Liver (tissue), 9 donors: Measurements from ENCODE around the gene PDK3. TPM values are rescaled to one million over a fixed set of nuclear protein-coding genes. Genes with fewer than 3 reads are reported as not detected.

Experiments
- DNase-seq: peaks from one replicate; pipeline ENCODE4 v3.0.0-alpha.2; 2017; ENCODE audit warnings: low spot score
- H3K27ac ChIP-seq, 2 donors: one replicate each; pipeline ENCODE4 v1.7.0; 2013; ENCODE audit warnings: inconsistent platforms in 2 of 2, low read length in 2 of 2, control low read depth in 1 of 2, low read depth in 1 of 2, mild to moderate bottlenecking in 1 of 2
- H3K27me3 ChIP-seq, 4 donors: one replicate each; pipeline versions ENCODE4 v1.6.1 to v1.7.0; 2013; ENCODE audit warnings: low read length in 3 of 4, inconsistent platforms in 1 of 4, mild to moderate bottlenecking in 1 of 4, moderate library complexity in 1 of 4; ENCODE audit not compliant: control insufficient read depth in 4 of 4, insufficient read depth in 4 of 4
- H3K36me3 ChIP-seq, 4 donors: one replicate each; pipeline versions ENCODE4 v1.6.1 to v1.7.0; 2013; ENCODE audit warnings: low read length in 3 of 4, mild to moderate bottlenecking in 3 of 4, low read depth in 1 of 4, moderate library complexity in 1 of 4; ENCODE audit not compliant: control insufficient read depth in 4 of 4, insufficient read depth in 3 of 4
- H3K4me1 ChIP-seq, 4 donors: one replicate each; pipeline versions ENCODE4 v1.6.1 to v1.7.0; 2013; ENCODE audit warnings: low read length in 3 of 4, mild to moderate bottlenecking in 3 of 4, moderate library complexity in 1 of 4; ENCODE audit not compliant: control insufficient read depth in 4 of 4, insufficient read depth in 4 of 4
- H3K4me3 ChIP-seq, 3 donors: one replicate each; pipeline versions ENCODE4 v1.6.1 to v1.7.0; 2013; ENCODE audit warnings: low read length in 3 of 3, control low read depth in 1 of 3, low read depth in 1 of 3, mild to moderate bottlenecking in 1 of 3
- H3K9ac ChIP-seq, 2 donors: one replicate each; pipeline ENCODE4 v1.7.0; 2013; ENCODE audit warnings: low read length in 2 of 2, mild to moderate bottlenecking in 2 of 2, moderate library complexity in 2 of 2, control low read depth in 1 of 2, low read depth in 1 of 2
- H3K9me3 ChIP-seq, 4 donors: one replicate each; pipeline versions ENCODE4 v1.6.1 to v1.7.0; 2013; ENCODE audit warnings: low read length in 3 of 4; ENCODE audit not compliant: control insufficient read depth in 4 of 4
- EGR1 ChIP-seq, 2 donors: IDR thresholded peaks; 2 replicates each; pipeline ENCODE4 v1.6.1; 2016 to 2018; ENCODE audit warnings: antibody characterized with exemption in 2 of 2, low read depth in 2 of 2
- FOXA1 ChIP-seq: IDR thresholded peaks from 2 replicates; pipeline ENCODE4 v1.6.1; 2016; ENCODE audit warnings: antibody characterized with exemption
- FOXA2 ChIP-seq: IDR thresholded peaks from 2 replicates; pipeline ENCODE4 v1.6.1; 2016; ENCODE audit warnings: antibody characterized with exemption
- GABPA ChIP-seq, 2 donors: IDR thresholded peaks in 1 of 2; conservative IDR thresholded peaks in 1 of 2; 2 replicates each; pipeline ENCODE4 v1.6.1; 2016; ENCODE audit warnings: antibody characterized with exemption in 2 of 2, mild to moderate bottlenecking in 1 of 2, moderate library complexity in 1 of 2
- HNF4A ChIP-seq, 2 donors: conservative IDR thresholded peaks; 2 replicates each; pipeline ENCODE4 v1.6.1; 2016; ENCODE audit warnings: antibody characterized with exemption in 2 of 2, mild to moderate bottlenecking in 2 of 2
- HNF4G ChIP-seq: IDR thresholded peaks from 2 replicates; pipeline ENCODE4 v1.6.1; 2016; ENCODE audit warnings: antibody characterized with exemption
- JUND ChIP-seq, 2 donors: IDR thresholded peaks; 2 replicates each; pipeline ENCODE4 v1.6.1; 2016; ENCODE audit warnings: antibody characterized with exemption in 2 of 2
- NR2F2 ChIP-seq: IDR thresholded peaks from 2 replicates; pipeline ENCODE4 v1.6.1; 2016; ENCODE audit warnings: antibody characterized with exemption
- RAD21 ChIP-seq, 2 donors: IDR thresholded peaks; 2 replicates each; pipeline ENCODE4 v1.6.1; 2016; ENCODE audit warnings: antibody characterized with exemption in 2 of 2, mild to moderate bottlenecking in 2 of 2
- RXRA ChIP-seq, 2 donors: IDR thresholded peaks; 2 replicates each; pipeline ENCODE4 v1.6.1; 2017 to 2018; ENCODE audit warnings: antibody characterized with exemption in 2 of 2, mild to moderate bottlenecking in 1 of 2
- TAF1 ChIP-seq: conservative IDR thresholded peaks from 2 replicates; pipeline ENCODE4 v1.6.1; 2016; ENCODE audit warnings: antibody characterized with exemption, mild to moderate bottlenecking
- YY1 ChIP-seq: IDR thresholded peaks from 2 replicates; pipeline ENCODE4 v1.6.1; 2016; ENCODE audit warnings: antibody characterized with exemption, mild to moderate bottlenecking
- WGBS: extraction: QIAGEN DNeasy Blood & Tissue Kit; methylation state at CpG from one replicate; pipeline ENCODE4 v1.1.7; 2013; 5-methylcytosine and 5-hydroxymethylcytosine counted together
- polyA plus RNA-seq, 2 donors: library from polyadenylated mRNA; stranded (reverse) in 1 of 2; unstranded in 1 of 2; fragments of 200-250 nt in 1 of 2; fragments of >200 nt in 1 of 2; fragmentation: Nextera tagmentation in 1 of 2; extraction: Ambion mirVana in 1 of 2; gene quantifications; one replicate each; pipeline versions ENCODE4 v1.2.1 to v1.2.3, GENCODE V29; 2013 to 2015
- total RNA-seq, 2 donors: library from RNA; depleted of rRNA; stranded (reverse); fragments of >200 nt; gene quantifications; one replicate each; pipeline ENCODE4 v1.2.3, GENCODE V29; 2014
- TF ChIP-seq, protein P1 (sequence below): fragments of 150-350 bp; IDR thresholded peaks from 2 replicates; pipeline ENCODE4 v1.5.1; 2017; ENCODE audit warnings: improper control_type of control experiment, low read depth, low read length; ENCODE audit not compliant: missing input control
- TF ChIP-seq, protein P2 (sequence below): IDR thresholded peaks from 2 replicates; pipeline ENCODE4 v1.6.1; 2016; ENCODE audit warnings: antibody characterized with exemption, mild to moderate bottlenecking
- TF ChIP-seq, protein P3 (sequence below): IDR thresholded peaks from 2 replicates; pipeline ENCODE4 v1.6.1; 2016; ENCODE audit warnings: antibody characterized with exemption
- TF ChIP-seq, protein P4 (sequence below): IDR thresholded peaks from 2 replicates; pipeline ENCODE4 v1.6.1; 2016; ENCODE audit warnings: antibody characterized with exemption
- donor health status: healthy.
- donor health status: healthy.
- donor health status: healthy.
- donor health status: healthy.
- donor health status: healthy.

Gene PDK3
- total and polyA plus RNA-seq, 4 donors, result 6.0 to 14.0 (median 13.5) TPM

DNA sequence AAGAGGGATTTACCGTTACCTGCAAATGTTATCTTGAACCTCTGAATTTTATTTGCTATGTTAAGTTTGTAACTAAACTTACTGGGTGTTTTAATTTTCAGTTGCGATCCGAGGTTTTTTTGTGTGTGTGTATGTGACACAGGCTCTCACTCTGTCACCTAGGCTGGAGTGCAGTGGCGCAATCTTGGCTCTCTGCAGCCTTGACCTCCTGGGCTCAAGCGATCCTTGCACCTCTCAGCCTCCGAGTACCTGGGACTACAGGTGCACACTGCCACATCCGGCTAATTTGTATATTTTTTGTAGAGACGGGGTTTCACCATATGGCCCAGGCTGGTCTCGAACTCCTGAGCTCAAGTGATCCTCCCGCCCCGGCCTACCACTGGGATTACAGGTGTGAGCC, 18.5 kb downstream of the PDK3 start:
- TF ChIP-seq FOXA2, result no peak
- TF ChIP-seq RAD21 (IDR thresholded peaks at IDR 0.05), result no peak
- TF ChIP-seq, protein P1, sequence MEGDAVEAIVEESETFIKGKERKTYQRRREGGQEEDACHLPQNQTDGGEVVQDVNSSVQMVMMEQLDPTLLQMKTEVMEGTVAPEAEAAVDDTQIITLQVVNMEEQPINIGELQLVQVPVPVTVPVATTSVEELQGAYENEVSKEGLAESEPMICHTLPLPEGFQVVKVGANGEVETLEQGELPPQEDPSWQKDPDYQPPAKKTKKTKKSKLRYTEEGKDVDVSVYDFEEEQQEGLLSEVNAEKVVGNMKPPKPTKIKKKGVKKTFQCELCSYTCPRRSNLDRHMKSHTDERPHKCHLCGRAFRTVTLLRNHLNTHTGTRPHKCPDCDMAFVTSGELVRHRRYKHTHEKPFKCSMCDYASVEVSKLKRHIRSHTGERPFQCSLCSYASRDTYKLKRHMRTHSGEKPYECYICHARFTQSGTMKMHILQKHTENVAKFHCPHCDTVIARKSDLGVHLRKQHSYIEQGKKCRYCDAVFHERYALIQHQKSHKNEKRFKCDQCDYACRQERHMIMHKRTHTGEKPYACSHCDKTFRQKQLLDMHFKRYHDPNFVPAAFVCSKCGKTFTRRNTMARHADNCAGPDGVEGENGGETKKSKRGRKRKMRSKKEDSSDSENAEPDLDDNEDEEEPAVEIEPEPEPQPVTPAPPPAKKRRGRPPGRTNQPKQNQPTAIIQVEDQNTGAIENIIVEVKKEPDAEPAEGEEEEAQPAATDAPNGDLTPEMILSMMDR, result no peak
- TF ChIP-seq TAF1, result no peak
- TF ChIP-seq RXRA (IDR thresholded peaks at IDR 0.05), result no peak
- TF ChIP-seq, protein P2, sequence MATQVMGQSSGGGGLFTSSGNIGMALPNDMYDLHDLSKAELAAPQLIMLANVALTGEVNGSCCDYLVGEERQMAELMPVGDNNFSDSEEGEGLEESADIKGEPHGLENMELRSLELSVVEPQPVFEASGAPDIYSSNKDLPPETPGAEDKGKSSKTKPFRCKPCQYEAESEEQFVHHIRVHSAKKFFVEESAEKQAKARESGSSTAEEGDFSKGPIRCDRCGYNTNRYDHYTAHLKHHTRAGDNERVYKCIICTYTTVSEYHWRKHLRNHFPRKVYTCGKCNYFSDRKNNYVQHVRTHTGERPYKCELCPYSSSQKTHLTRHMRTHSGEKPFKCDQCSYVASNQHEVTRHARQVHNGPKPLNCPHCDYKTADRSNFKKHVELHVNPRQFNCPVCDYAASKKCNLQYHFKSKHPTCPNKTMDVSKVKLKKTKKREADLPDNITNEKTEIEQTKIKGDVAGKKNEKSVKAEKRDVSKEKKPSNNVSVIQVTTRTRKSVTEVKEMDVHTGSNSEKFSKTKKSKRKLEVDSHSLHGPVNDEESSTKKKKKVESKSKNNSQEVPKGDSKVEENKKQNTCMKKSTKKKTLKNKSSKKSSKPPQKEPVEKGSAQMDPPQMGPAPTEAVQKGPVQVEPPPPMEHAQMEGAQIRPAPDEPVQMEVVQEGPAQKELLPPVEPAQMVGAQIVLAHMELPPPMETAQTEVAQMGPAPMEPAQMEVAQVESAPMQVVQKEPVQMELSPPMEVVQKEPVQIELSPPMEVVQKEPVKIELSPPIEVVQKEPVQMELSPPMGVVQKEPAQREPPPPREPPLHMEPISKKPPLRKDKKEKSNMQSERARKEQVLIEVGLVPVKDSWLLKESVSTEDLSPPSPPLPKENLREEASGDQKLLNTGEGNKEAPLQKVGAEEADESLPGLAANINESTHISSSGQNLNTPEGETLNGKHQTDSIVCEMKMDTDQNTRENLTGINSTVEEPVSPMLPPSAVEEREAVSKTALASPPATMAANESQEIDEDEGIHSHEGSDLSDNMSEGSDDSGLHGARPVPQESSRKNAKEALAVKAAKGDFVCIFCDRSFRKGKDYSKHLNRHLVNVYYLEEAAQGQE, result no peak
- TF ChIP-seq GABPA (IDR thresholded peaks at IDR 0.05 in 1 of 2, conservative IDR thresholded peaks at IDR 0.05 in 1 of 2), result no peak
- TF ChIP-seq NR2F2, result no peak
- DNase-seq, result no peak
- Histone ChIP-seq H3K27ac (no peak overlapping the region), H3K36me3 (no peaks in the 10 kb centered on the region), H3K4me3 (no peak overlapping the region), H3K9ac (no peak overlapping the region), H3K9me3 (no peaks in the 10 kb centered on the region), H3K27me3 (peaks cover 0 to 2% (median 0%) of the 10 kb centered on the region in 4 donors), H3K4me1 (no peaks in the 10 kb centered on the region)
- whole genome bisulfite sequencing, result 86% methylated on average over 11 of the region's 11 CpGs

DNA sequence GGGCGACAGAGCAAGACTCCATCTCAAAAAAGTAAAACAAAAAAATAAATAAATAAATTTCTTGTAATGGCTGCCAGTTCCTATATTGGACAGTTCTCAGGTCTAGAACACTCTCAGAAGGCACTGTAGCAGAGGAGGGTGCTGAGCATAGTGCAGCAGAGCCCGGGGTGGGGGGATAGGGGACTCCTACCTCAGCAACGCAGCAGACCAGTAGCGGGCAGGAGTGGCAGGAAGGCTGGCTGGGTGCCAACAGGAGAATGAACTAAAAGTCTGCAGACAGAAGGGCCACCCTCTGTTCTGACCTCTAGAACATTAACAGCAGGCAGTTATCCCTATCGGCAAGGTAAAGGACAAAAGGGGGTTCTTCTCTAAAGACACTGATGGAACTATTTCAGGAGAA, 20.2 kb downstream of the PDK3 start:
- TF ChIP-seq HNF4A (conservative IDR thresholded peaks at IDR 0.05) (no peak), FOXA2 (no peak), EGR1 (IDR thresholded peaks at IDR 0.05; ENCODE audit: low read depth in 2 of 2) (no peak), YY1 (no peak), NR2F2 (no peak), JUND (IDR thresholded peaks at IDR 0.05) (no peak), FOXA1 (no peak), TAF1 (no peak), RAD21 (IDR thresholded peaks at IDR 0.05) (no peak), HNF4G (no peak), RXRA (IDR thresholded peaks at IDR 0.05) (no peak)
- TF ChIP-seq, protein P3, sequence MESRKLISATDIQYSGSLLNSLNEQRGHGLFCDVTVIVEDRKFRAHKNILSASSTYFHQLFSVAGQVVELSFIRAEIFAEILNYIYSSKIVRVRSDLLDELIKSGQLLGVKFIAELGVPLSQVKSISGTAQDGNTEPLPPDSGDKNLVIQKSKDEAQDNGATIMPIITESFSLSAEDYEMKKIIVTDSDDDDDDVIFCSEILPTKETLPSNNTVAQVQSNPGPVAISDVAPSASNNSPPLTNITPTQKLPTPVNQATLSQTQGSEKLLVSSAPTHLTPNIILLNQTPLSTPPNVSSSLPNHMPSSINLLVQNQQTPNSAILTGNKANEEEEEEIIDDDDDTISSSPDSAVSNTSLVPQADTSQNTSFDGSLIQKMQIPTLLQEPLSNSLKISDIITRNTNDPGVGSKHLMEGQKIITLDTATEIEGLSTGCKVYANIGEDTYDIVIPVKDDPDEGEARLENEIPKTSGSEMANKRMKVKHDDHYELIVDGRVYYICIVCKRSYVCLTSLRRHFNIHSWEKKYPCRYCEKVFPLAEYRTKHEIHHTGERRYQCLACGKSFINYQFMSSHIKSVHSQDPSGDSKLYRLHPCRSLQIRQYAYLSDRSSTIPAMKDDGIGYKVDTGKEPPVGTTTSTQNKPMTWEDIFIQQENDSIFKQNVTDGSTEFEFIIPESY, result no peak
- TF ChIP-seq, protein P4, sequence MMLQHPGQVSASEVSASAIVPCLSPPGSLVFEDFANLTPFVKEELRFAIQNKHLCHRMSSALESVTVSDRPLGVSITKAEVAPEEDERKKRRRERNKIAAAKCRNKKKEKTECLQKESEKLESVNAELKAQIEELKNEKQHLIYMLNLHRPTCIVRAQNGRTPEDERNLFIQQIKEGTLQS, result no peak
- TF ChIP-seq, protein P1, result no peak
- Histone ChIP-seq H3K9me3 (no peaks in the 10 kb centered on the region), H3K4me1 (peaks cover 0 to 1% (median 0%) of the 10 kb centered on the region in 4 donors), H3K4me3 (no peak overlapping the region), H3K9ac (no peak overlapping the region), H3K36me3 (no peaks in the 10 kb centered on the region), H3K27ac (no peak overlapping the region), H3K27me3 (peaks cover 0 to 2% (median 0%) of the 10 kb centered on the region in 4 donors)
- 97% methylated on average over 5 of the region's 5 CpGs for WGBS
- no peak for DNase-seq
